ENCODE data around the gene LMAN1L. TPM values are rescaled to one million over a fixed set of nuclear protein-coding genes. Genes with fewer than 3 reads are reported as not detected.

The LMAN1L gene
- total RNA-seq, 4 donors from 2014 or later = not detected

DNA sequence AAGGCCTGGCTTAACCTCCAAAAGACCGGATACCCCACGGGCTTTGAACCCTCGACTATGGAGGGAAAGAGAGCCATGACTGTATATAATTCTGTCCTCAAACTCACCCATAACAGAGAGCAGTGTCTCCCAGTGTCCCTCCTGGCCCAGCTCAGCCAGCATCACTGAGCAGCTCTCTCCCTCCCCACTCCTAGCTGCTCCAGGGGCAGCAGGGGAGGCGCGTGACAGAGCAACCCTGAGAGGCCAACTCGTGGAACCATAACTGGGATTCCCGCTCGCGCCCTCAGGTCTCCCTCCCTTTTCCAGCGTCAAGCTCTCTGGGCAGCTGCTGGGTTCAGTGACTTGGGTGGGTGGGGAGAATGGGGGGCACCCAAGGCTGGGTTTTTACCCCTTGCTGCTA lies 13.2 kb downstream of the LMAN1L start:
- ATAC-seq (ENCODE audit: low FRiP score) = no peak

DNA sequence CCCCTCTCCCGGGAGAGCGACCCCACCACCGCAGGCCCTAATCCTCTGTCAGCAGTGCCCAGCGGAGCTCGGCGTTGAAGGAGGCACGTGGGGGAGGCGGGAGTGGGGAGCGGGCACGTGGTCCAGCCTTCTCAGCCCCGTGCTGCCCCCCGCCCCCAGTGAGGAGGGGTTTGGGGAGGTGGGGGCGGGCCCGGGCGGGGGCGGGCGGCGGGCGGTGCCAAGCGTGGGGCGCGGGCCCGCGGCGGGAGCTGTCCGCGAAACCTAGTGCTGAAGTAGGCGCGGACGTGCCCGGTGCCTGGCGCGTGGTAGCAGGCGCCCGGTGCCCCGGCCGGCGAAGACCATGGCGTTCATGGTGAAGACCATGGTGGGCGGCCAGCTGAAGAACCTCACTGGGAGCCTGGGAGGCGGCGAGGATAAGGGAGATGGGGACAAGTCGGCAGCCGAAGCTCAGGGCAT lies 13.8 kb downstream of the LMAN1L start, which contains the start of gene CPLX3:
CPLX3 (plus strand) TSS at position 264 of the 456 bp plus-strand sequence; CDS start at position 341, 77 bp downstream.
- DNase-seq (ENCODE audit: low spot score) (no peak), ATAC-seq (ENCODE audit: low FRiP score) (no peak)
- TF ChIP-seq, protein P1, sequence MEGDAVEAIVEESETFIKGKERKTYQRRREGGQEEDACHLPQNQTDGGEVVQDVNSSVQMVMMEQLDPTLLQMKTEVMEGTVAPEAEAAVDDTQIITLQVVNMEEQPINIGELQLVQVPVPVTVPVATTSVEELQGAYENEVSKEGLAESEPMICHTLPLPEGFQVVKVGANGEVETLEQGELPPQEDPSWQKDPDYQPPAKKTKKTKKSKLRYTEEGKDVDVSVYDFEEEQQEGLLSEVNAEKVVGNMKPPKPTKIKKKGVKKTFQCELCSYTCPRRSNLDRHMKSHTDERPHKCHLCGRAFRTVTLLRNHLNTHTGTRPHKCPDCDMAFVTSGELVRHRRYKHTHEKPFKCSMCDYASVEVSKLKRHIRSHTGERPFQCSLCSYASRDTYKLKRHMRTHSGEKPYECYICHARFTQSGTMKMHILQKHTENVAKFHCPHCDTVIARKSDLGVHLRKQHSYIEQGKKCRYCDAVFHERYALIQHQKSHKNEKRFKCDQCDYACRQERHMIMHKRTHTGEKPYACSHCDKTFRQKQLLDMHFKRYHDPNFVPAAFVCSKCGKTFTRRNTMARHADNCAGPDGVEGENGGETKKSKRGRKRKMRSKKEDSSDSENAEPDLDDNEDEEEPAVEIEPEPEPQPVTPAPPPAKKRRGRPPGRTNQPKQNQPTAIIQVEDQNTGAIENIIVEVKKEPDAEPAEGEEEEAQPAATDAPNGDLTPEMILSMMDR (IDR thresholded peaks at IDR 0.05) = no peak

More for the DNA sequence above, 13.2 kb downstream of the LMAN1L start:
- TF ChIP-seq, protein P1 (IDR thresholded peaks at IDR 0.05) = no peak
- no peak for DNase-seq (ENCODE audit: low spot score)

DNA sequence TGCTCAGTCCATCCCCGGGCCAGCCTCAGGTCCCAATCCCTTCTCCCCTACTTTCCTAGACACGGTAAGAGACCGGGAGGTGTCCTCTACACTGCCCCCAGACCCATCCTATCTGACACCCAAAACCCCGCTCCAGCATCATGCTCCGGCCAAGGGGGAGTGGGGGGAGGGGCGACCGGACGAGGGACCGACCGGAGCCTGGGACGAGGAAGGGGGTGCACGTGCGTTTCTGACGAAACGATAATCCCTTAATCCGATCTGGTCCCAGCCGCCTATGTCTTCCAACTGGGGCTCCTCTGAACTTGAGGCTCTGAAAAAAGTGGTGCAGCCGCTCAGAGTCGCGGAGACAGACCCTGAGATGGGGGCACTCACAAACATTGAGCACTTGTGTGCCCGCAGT lies 14.3 kb downstream of the LMAN1L start:
- no peak for ATAC-seq (ENCODE audit: low FRiP score)
- TF ChIP-seq, protein P1 (IDR thresholded peaks at IDR 0.05) = no peak
- DNase-seq (ENCODE audit: low spot score) = no peak

DNA sequence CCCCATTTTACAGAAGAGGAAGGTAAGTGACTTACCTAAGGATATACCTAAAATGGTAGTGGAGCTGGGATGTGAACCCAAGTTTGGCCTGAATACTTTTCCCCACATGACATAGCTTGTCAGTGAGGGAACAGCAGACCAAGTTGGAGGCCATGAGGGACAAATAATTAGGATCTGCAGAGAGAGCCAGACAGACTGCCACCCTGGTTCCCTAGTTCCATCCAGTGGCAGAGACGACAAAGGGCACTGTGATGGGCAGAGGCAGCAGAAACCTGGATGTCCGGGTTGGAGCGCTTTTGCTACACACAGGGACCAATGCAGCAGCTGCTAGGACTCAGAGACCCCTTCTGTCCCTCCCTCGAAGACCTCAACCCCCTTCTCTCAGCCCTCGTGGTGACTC lies 15.0 kb downstream of the LMAN1L start:
- DNase-seq (ENCODE audit: low spot score) (no peak), ATAC-seq (ENCODE audit: low FRiP score) (no peak)
- TF ChIP-seq, protein P1 (IDR thresholded peaks at IDR 0.05) = no peak

DNA sequence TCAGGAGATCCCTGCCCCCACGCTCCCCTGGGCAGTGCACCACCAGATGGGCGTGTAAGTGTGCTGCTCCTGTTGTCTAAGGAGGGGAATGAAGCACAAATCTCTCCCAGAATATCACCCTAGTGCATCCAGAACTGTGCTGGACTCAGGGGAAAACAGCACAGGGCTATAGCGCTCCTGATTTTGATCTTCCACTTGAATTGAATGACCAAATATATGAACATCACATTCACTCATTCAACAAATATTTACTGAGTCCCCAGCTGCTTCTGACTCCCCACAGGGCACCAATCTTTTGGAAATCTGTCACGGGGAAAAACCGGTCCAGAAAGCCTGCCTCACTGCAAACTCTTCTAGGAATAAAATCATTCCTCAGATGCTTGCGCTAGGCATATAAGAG lies 16.2 kb downstream of the LMAN1L start:
- TF ChIP-seq, protein P1 (IDR thresholded peaks at IDR 0.05) = no peak
- DNase-seq (ENCODE audit: low spot score) (no peak), ATAC-seq (ENCODE audit: low FRiP score) (no peak)

DNA sequence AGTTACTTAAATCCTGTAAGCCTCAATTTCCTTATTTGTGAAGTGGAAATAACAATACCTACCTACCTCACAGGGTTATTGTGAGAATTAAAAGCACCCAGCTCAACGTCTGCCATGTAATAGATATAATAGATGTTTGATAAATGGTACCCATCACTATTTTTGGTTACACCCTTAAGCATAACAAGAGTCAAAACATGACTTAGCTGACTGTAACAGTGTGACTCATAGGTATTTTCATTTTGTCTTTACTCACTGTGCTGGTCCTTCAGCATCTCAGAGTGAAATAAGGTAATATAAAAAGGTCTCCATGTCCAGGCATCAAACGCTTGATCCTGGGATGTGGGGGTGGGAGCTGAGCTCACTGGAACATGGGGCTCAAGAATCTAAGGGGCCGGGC lies 16.9 kb downstream of the LMAN1L start:
- ATAC-seq (ENCODE audit: low FRiP score) = no peak

DNA sequence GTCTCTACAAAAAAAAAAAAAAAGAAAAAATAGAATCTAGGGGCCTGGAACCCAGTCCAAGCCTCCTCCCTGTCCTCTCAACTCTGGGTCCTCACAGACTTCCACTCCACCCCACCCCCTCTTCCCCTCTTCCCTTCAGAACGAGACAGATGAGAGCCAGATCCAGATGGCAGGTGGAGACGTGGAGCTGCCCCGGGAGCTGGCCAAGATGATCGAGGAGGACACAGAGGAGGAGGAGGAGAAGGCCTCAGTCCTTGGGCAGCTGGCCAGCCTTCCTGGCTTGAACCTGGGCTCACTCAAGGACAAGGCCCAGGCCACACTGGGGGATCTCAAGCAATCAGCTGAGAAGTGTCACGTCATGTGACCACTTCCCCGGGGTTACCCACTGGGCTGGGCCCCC lies 17.4 kb downstream of the LMAN1L start:
- TF ChIP-seq, protein P1 (IDR thresholded peaks at IDR 0.05) = no peak
- no peak for DNase-seq (ENCODE audit: low spot score)
- ATAC-seq (ENCODE audit: low FRiP score) = no peak

More for the DNA sequence above, 16.9 kb downstream of the LMAN1L start:
- TF ChIP-seq, protein P1 (IDR thresholded peaks at IDR 0.05) = no peak
- no peak for DNase-seq (ENCODE audit: low spot score)

Measured in omental fat pad (tissue), 4 donors.